H9 (cell line): ENCODE data around the gene GTF3C5. TPM values are rescaled to one million over a fixed set of nuclear protein-coding genes. Genes with fewer than 3 reads are reported as not detected.

Experiments
- DNase-seq: peaks from one replicate; pipeline ENCODE4 v3.0.0-alpha.2; 2017
- H2AFZ ChIP-seq: one replicate; pipeline ENCODE4 v1.6.1; 2013; ENCODE audit warnings: mild to moderate bottlenecking, low read length, control low read depth, moderate library complexity
- H2AK5ac ChIP-seq: 2 replicates; pipeline ENCODE4 v1.6.1; 2013; ENCODE audit warnings: low read length, control low read depth, mixed read lengths; ENCODE audit not compliant: insufficient read length
- H2BK120ac ChIP-seq: one replicate; pipeline ENCODE4 v1.6.1; 2013; ENCODE audit warnings: low read depth, mild to moderate bottlenecking, low read length, control low read depth, inconsistent platforms; ENCODE audit not compliant: poor library complexity, severe bottlenecking
- H2BK12ac ChIP-seq: 2 replicates; pipeline ENCODE4 v1.6.1; 2013; ENCODE audit warnings: low read length, control low read depth, mixed read lengths, low read depth; ENCODE audit not compliant: insufficient read length
- H2BK15ac ChIP-seq: 2 replicates; pipeline ENCODE4 v1.6.1; 2013; ENCODE audit warnings: low read depth, low read length, control low read depth
- H2BK20ac ChIP-seq: one replicate; pipeline ENCODE4 v1.6.1; 2013; ENCODE audit warnings: low read depth, mild to moderate bottlenecking, low read length, control low read depth, inconsistent platforms; ENCODE audit not compliant: poor library complexity, severe bottlenecking
- H2BK5ac ChIP-seq: 2 replicates; pipeline ENCODE4 v1.6.1; 2013; ENCODE audit warnings: low read length, control low read depth, mixed read lengths; ENCODE audit not compliant: insufficient read length
- H3K14ac ChIP-seq: 2 replicates; pipeline ENCODE4 v1.6.1; 2013; ENCODE audit warnings: low read length, control low read depth; ENCODE audit not compliant: insufficient read depth
- H3K18ac ChIP-seq: 2 replicates; pipeline ENCODE4 v1.6.1; 2013; ENCODE audit warnings: low read depth, mild to moderate bottlenecking, mixed read lengths, low read length, control low read depth; ENCODE audit not compliant: insufficient read length
- H3K23ac ChIP-seq: 2 replicates; pipeline ENCODE4 v1.6.1; 2013; ENCODE audit warnings: low read length, control low read depth, mixed read lengths, low read depth; ENCODE audit not compliant: insufficient read length
- H3K23me2 ChIP-seq: 2 replicates; pipeline ENCODE4 v1.6.1; 2013; ENCODE audit warnings: low read depth, mild to moderate bottlenecking, mixed read lengths, low read length, control low read depth; ENCODE audit not compliant: insufficient read length, poor library complexity, severe bottlenecking
- H3K27ac ChIP-seq: 2 replicates; pipeline ENCODE4 v1.5.1; 2013; ENCODE audit warnings: low read length, control low read depth, mixed read lengths, low read depth; ENCODE audit not compliant: insufficient read length
- H3K27me3 ChIP-seq: 2 replicates; pipeline ENCODE4 v1.6.1; 2013; ENCODE audit warnings: low read length, control low read depth, inconsistent platforms; ENCODE audit not compliant: insufficient read depth
- H3K4ac ChIP-seq: 2 replicates; pipeline ENCODE4 v1.6.1; 2013; ENCODE audit warnings: low read depth, mild to moderate bottlenecking, control low read depth, inconsistent platforms, low read length, moderate library complexity
- H3K4me1 ChIP-seq: 2 replicates; pipeline ENCODE4 v1.6.1; 2013; ENCODE audit warnings: low read length, control low read depth, inconsistent platforms; ENCODE audit not compliant: insufficient read depth
- H3K4me2 ChIP-seq: 2 replicates; pipeline ENCODE4 v1.6.1; 2013; ENCODE audit warnings: low read length, control low read depth, mixed read lengths; ENCODE audit not compliant: insufficient read length, insufficient read depth
- H3K56ac ChIP-seq: 2 replicates; pipeline ENCODE4 v1.6.1; 2013; ENCODE audit warnings: low read depth, mild to moderate bottlenecking, mixed read lengths, low read length, control low read depth; ENCODE audit not compliant: insufficient read length
- H3K79me1 ChIP-seq: 2 replicates; pipeline ENCODE4 v1.6.1; 2013; ENCODE audit warnings: low read depth, mild to moderate bottlenecking, moderate library complexity, low read length, control low read depth, inconsistent platforms; ENCODE audit not compliant: insufficient read depth, poor library complexity, severe bottlenecking
- H3K79me2 ChIP-seq: 2 replicates; pipeline ENCODE4 v1.6.1; 2013; ENCODE audit warnings: low read length, control low read depth, inconsistent platforms; ENCODE audit not compliant: insufficient read depth
- H3K9ac ChIP-seq: 2 replicates; pipeline ENCODE4 v1.6.1; 2013; ENCODE audit warnings: low read length, control low read depth, mixed read lengths; ENCODE audit not compliant: insufficient read length; ENCODE audit errors: extremely low read depth
- H3K9me3 ChIP-seq: one replicate; pipeline ENCODE4 v1.6.1; 2013; ENCODE audit warnings: low read depth, low read length, inconsistent platforms; ENCODE audit not compliant: control insufficient read depth
- H3T11ph ChIP-seq: one replicate; pipeline ENCODE4 v1.6.1; 2013; ENCODE audit warnings: mild to moderate bottlenecking, low read length, control low read depth, inconsistent platforms
- H4K20me1 ChIP-seq: one replicate; pipeline ENCODE4 v1.6.1; 2013; ENCODE audit not compliant: control insufficient read depth, insufficient read length, insufficient read depth
- H4K5ac ChIP-seq: 2 replicates; pipeline ENCODE4 v1.6.1; 2013; ENCODE audit warnings: low read depth, mild to moderate bottlenecking, mixed read lengths, low read length, control low read depth; ENCODE audit not compliant: insufficient read length
- H4K8ac ChIP-seq: replicated peaks from 2 replicates; pipeline ENCODE4 v1.6.1; 2013; ENCODE audit warnings: low read length, control low read depth, mixed read lengths, low read depth; ENCODE audit not compliant: insufficient read length
- H4K91ac ChIP-seq: 2 replicates; pipeline ENCODE4 v1.6.1; 2013; ENCODE audit warnings: low read depth, mild to moderate bottlenecking, moderate library complexity, mixed read lengths, low read length, control low read depth; ENCODE audit not compliant: insufficient read length
- H3K27ac Mint-ChIP-seq, 3 experiments: 2 replicates in 2 of 3; 3 replicates in 1 of 3; pipeline ENCODE4 v1.8.0; 2020 to 2021; ENCODE audit warnings: mixed read lengths in 3 of 3, mild to moderate bottlenecking in 1 of 3, moderate library complexity in 1 of 3
- H3K27me3 Mint-ChIP-seq: 2 replicates; pipeline ENCODE4 v1.8.0; 2021; ENCODE audit warnings: low read depth, mild to moderate bottlenecking, moderate library complexity, mixed read lengths
- H3K36me3 Mint-ChIP-seq, 3 experiments: 2 replicates in 2 of 3; 3 replicates in 1 of 3; pipeline ENCODE4 v1.8.0; 2020 to 2021; ENCODE audit warnings: low read depth in 3 of 3, mixed read lengths in 3 of 3; ENCODE audit not compliant: insufficient read depth in 1 of 3
- H3K4me1 Mint-ChIP-seq, 2 experiments: 2 replicates each; pipeline ENCODE4 v1.8.0; 2020; ENCODE audit warnings: mixed read lengths in 2 of 2
- H3K4me3 Mint-ChIP-seq, 2 experiments: 2 replicates in 1 of 2; 3 replicates in 1 of 2; pipeline ENCODE4 v1.8.0; 2020 to 2021; ENCODE audit warnings: mild to moderate bottlenecking in 2 of 2, mixed read lengths in 2 of 2, moderate library complexity in 1 of 2
- H3K9me3 Mint-ChIP-seq, 2 experiments: 2 replicates in 1 of 2; 3 replicates in 1 of 2; pipeline ENCODE4 v1.8.0; 2020; ENCODE audit warnings: mild to moderate bottlenecking in 2 of 2, mixed read lengths in 2 of 2, moderate library complexity in 1 of 2
- CTCF ChIP-seq: fragments of 200-600 bp; sonication (generic); conservative IDR thresholded peaks from 3 replicates; pipeline ENCODE4 v1.8.0; 2021; ENCODE audit warnings: antibody characterized with exemption, mild to moderate bottlenecking
- WGBS: extraction: QIAGEN DNeasy Blood & Tissue Kit; methylation state at CpG from one replicate; pipeline ENCODE4 v1.1.7; 2013; ENCODE audit warnings: missing lambda C conversion rate, low lambda C conversion rate, mixed read lengths; ENCODE audit not compliant: insufficient read length; ENCODE audit errors: extremely low coverage; 5-methylcytosine and 5-hydroxymethylcytosine counted together
- microRNA-seq: library from miRNA; unstranded; fragments of <30 nt; microRNA quantifications from one replicate; pipeline ENCODE4, GENCODE V29; 2020; ENCODE audit warnings: borderline microRNAs expressed
- total RNA-seq: library from RNA; stranded (reverse); gene quantifications from 2 replicates; pipeline ENCODE4 v1.2.1, GENCODE V29; 2021

GTF3C5 gene
- total RNA-seq, 1 experiment from 2014 or later: 88.9 TPM

- Histone ChIP-seq H4K5ac (no peak overlapping the region), H4K91ac (no peak overlapping the region), H3K27me3 (no peaks in the 10 kb centered on the region), H3K23me2 (no peaks in the 10 kb centered on the region), H4K8ac (no peak overlapping the region), H2BK12ac (no peak overlapping the region), H3K79me2 (no peaks in the 10 kb centered on the region), H3K14ac (no peak overlapping the region), H3K23ac (no peak overlapping the region), H3K9me3 (no peaks in the 10 kb centered on the region), H2AFZ (no peak overlapping the region), H3K4me2 (no peak overlapping the region), H3K79me1 (no peaks in the 10 kb centered on the region), H2AK5ac (no peak overlapping the region), H3K56ac (no peak overlapping the region), H2BK120ac (no peak overlapping the region), H2BK20ac (no peak overlapping the region), H3K27ac (no peak overlapping the region), H2BK15ac (no peak overlapping the region), H3K4ac (no peak overlapping the region), H4K20me1 (no peaks in the 10 kb centered on the region), H3K18ac (no peak overlapping the region), H3K4me1 (no peaks in the 10 kb centered on the region), H3K9ac (no peak overlapping the region), H2BK5ac (no peak overlapping the region), H3T11ph (no peak overlapping the region)
- Mint-ChIP-seq H3K4me3 (no peak overlapping the region), H3K27me3 (no peaks in the 10 kb centered on the region), H3K4me1 (peaks cover 2 to 12% of the 10 kb centered on the region in 2 experiments; a peak in 2 of 4 replicates), H3K9me3 (no peaks in the 10 kb centered on the region), H3K36me3 (peaks cover 16 to 41% (median 38%) of the 10 kb centered on the region in 3 experiments), H3K27ac (no peak overlapping the region)
- no peak for DNase-seq
- WGBS: no CpG with 5 or more reads among the region's 13 CpGs
- TF ChIP-seq CTCF: no peak
Measured at GRCh38 chr9:133107245-133107722, 76.5 kb downstream of the GTF3C5 start.

Small RNA genes lying within 50 kb of the gene (microRNA-seq; reads per million reads assigned to microRNA genes)
- 1.2 reads per million, percentile 3 among the genes with 10 or more reads in this experiment for gene MIR6877

Other genes starting within 250 kb of the GTF3C5 start
- 0.44 and 0.46 TPM in 2 replicates for gene AK8, start 152.7 kb upstream of the GTF3C5 start, total RNA-seq
- gene SPACA9, start 152.1 kb upstream of the GTF3C5 start, total RNA-seq: 0.99 and 1.3 TPM in 2 replicates
- gene TSC1, start 86.4 kb upstream of the GTF3C5 start, total RNA-seq: 31.7 and 32.7 TPM in 2 replicates
- gene GFI1B, start 52.3 kb upstream of the GTF3C5 start, total RNA-seq: not detected in 2 replicates
- gene CEL, start 31.0 kb downstream of the GTF3C5 start, total RNA-seq: 3.6 and 4.0 TPM in 2 replicates
- gene RALGDS, start 90.2 kb downstream of the GTF3C5 start, total RNA-seq: 20.9 and 21.3 TPM in 2 replicates
- gene GBGT1, start 132.9 kb downstream of the GTF3C5 start, total RNA-seq: 9.3 TPM in 2 replicates
- not detected in 2 replicates for gene OBP2B, start 178.3 kb downstream of the GTF3C5 start, total RNA-seq
- 0.31 and 0.37 TPM in 2 replicates for gene ABO, start 244.2 kb downstream of the GTF3C5 start, total RNA-seq